Measurements from ENCODE around the gene SLC15A1.

GRCh38 chr13:98675066-98675465 is 77.4 kb downstream of the SLC15A1 start:
- TF ChIP-seq CTCF (IDR thresholded peaks at IDR 0.05; ENCODE audit: poor library complexity) = no peak
- TF ChIP-seq EZH2 (IDR thresholded peaks at IDR 0.05; ENCODE audit: borderline replicate concordance) = no peak

Data from hepatocyte (in vitro differentiated cells).